T-cell (primary cell): ENCODE data around the gene TMCC2. TPM values are rescaled to one million over a fixed set of nuclear protein-coding genes. Genes with fewer than 3 reads are reported as not detected.
A peak's percentile ranks its signal among the peaks of the same experiment; 100 is the strongest.
"Not testable (repeated sequence)": the region's sequence is repeated elsewhere in the genome, so short reads cannot be mapped to it uniquely, and the experiment has no call there.

ENCODE experiments used
- ATAC-seq, 4 experiments: fragments of 200-7000 bp in 3 of 4; fragments of 150-1000 bp in 1 of 4; cut with Tn5 transposase; replicated peaks in 1 of 4; 1 replicate in 3 of 4; 2 replicates in 1 of 4; pipeline ENCODE4 v1.10.0; 2021; ENCODE audit warnings: moderate library complexity in 3 of 4, mild to moderate bottlenecking in 2 of 4, moderate number of reproducible peaks in 1 of 4
- CTCF ChIA-PET, 2 donors: fragments of 300-600 bp; sonication (Branson Sonifier 250); formaldehyde crosslinking; loops; one replicate each; lab custom pipeline; 2022; ENCODE audit warnings: antibody characterized with exemption in 2 of 2; lab: Charles Lee
- POLR2A ChIA-PET, 2 donors: fragments of 300-600 bp; sonication (Branson Sonifier 250); formaldehyde crosslinking; loops; one replicate each; lab custom pipeline; 2022; ENCODE audit warnings: antibody characterized with exemption in 2 of 2; lab: Charles Lee
- DNase-seq, 35 experiments: peaks; one replicate each; pipeline versions ENCODE4 v3.0.0 to v3.0.0-alpha.2; 2013 to 2023
- H3K27ac ChIP-seq: one replicate; pipeline ENCODE4 v1.5.1; 2013; ENCODE audit warnings: low read length
- H3K27me3 ChIP-seq, 2 experiments: replicated peaks in 1 of 2; 1 replicate in 1 of 2; 2 replicates in 1 of 2; pipeline versions ENCODE4 v1.6.1 to v1.7.0; 2013; ENCODE audit warnings: low read length in 1 of 2, mixed read lengths in 1 of 2; ENCODE audit not compliant: control insufficient read depth in 2 of 2, insufficient read depth in 2 of 2; ENCODE audit errors: extremely low read depth in 1 of 2
- H3K36me3 ChIP-seq, 2 donors: 1 replicate in 1 of 2; 2 replicates in 1 of 2; pipeline versions ENCODE4 v1.6.1 to v1.7.0; 2013; ENCODE audit warnings: low read length in 1 of 2; ENCODE audit not compliant: control insufficient read depth in 2 of 2, insufficient read depth in 1 of 2; ENCODE audit errors: extremely low read depth in 1 of 2
- H3K4me1 ChIP-seq, 2 experiments: 1 replicate in 1 of 2; 2 replicates in 1 of 2; pipeline versions ENCODE4 v1.6.1 to v1.7.0; 2013; ENCODE audit warnings: low read length in 2 of 2, mixed read lengths in 1 of 2; ENCODE audit not compliant: insufficient read depth in 2 of 2, control insufficient read depth in 1 of 2; ENCODE audit errors: extremely low read depth in 1 of 2
- H3K4me3 ChIP-seq, 2 donors: 1 replicate in 1 of 2; 2 replicates in 1 of 2; pipeline versions ENCODE4 v1.5.1 to v1.7.0; 2013; ENCODE audit warnings: mild to moderate bottlenecking in 2 of 2, low read length in 1 of 2, moderate library complexity in 1 of 2; ENCODE audit not compliant: control insufficient read depth in 1 of 2; ENCODE audit errors: extremely low read depth in 1 of 2
- H3K9me3 ChIP-seq: 2 replicates; pipeline ENCODE4 v1.7.0; 2013
- H3K27ac Mint-ChIP-seq, 2 donors: one replicate each; pipeline ENCODE4 v1.8.0; 2020 to 2021; ENCODE audit warnings: mild to moderate bottlenecking in 2 of 2, mixed read lengths in 2 of 2
- H3K27me3 Mint-ChIP-seq, 2 donors: one replicate each; pipeline ENCODE4 v1.8.0; 2021 to 2022; ENCODE audit warnings: mixed read lengths in 2 of 2
- H3K36me3 Mint-ChIP-seq: one replicate; pipeline ENCODE4 v1.8.0; 2021; ENCODE audit warnings: mixed read lengths
- H3K4me1 Mint-ChIP-seq, 3 donors: one replicate each; pipeline ENCODE4 v1.8.0; 2020 to 2022; ENCODE audit warnings: mixed read lengths in 3 of 3, mild to moderate bottlenecking in 1 of 3
- H3K4me3 Mint-ChIP-seq, 3 donors: one replicate each; pipeline ENCODE4 v1.8.0; 2020 to 2022; ENCODE audit warnings: mild to moderate bottlenecking in 3 of 3, mixed read lengths in 3 of 3, moderate library complexity in 3 of 3
- H3K9me3 Mint-ChIP-seq, 3 donors: one replicate each; pipeline ENCODE4 v1.8.0; 2020 to 2022; ENCODE audit warnings: mixed read lengths in 3 of 3
- WGBS: methylation state at CpG from one replicate; pipeline ENCODE4 v1.1.5; 2013; ENCODE audit warnings: missing lambda C conversion rate; ENCODE audit not compliant: insufficient coverage; 5-methylcytosine and 5-hydroxymethylcytosine counted together
- total RNA-seq, 35 experiments: library from RNA in 6 of 35; stranded (reverse) in 6 of 35; fragments of 120-200 nt in 1 of 35; gene quantifications; one replicate each; pipeline versions ENCODE4 v1.2.1 to v1.2.4 and lab custom pipeline; 2013 to 2026

Gene TMCC2
- total RNA-seq, 5 donors from 2014 or later (not counting 1 experiment from before 2014, with no cell fraction given), result 1.0 to 3.3 (median 1.8) TPM

- Mint-ChIP-seq H3K27ac (peak overlapping the region; percentile 61 to 77), H3K9me3 (no peaks in the 10 kb centered on the region), H3K4me1 (peaks cover 79 to 87% (median 80%) of the 10 kb centered on the region in 3 donors), H3K27me3 (no peaks in the 10 kb centered on the region), H3K4me3 (peak overlapping the region in 1 of 3 donors; percentile 62), H3K36me3 (no peaks in the 10 kb centered on the region)
- no peak overlapping the region for H3K27ac ChIP-seq
- WGBS, result no CpG with 5 or more reads among the region's 3 CpGs
- peaks cover 44 to 83% of the 10 kb centered on the region in 2 experiments for H3K4me1 ChIP-seq
- H3K36me3 ChIP-seq, result no peaks in the 10 kb centered on the region
- no peak for ATAC-seq
- no peak overlapping the region for H3K4me3 ChIP-seq
- ChIA-PET POLR2A (interaction anchor here in 1 of 2 donors (0.6 kb wide), 1 partner anchor 794 kb away, joined by 7 read pairs; no protein-coding TSS in a partner anchor), CTCF (interaction anchor here (0.7 to 1.9 kb wide), 4 partner anchors 33 to 45 kb away, joined by 3 to 9 read pairs (median 6); no protein-coding TSS in a partner anchor)
- DNase-seq, result peak in 5 of 35 experiments; percentile 13 to 35 (median 24)
- H3K9me3 ChIP-seq, result no peaks in the 10 kb centered on the region
- H3K27me3 ChIP-seq, result peaks cover 0 to 4% of the 10 kb centered on the region in 2 experiments
Observed at GRCh38 chr1:205279986-205280385, 52.2 kb downstream of the TMCC2 start.

- H3K9me3 Mint-ChIP-seq, H3K36me3 Mint-ChIP-seq, H3K27ac ChIP-seq, H3K27me3 Mint-ChIP-seq, H3K4me3 ChIP-seq, ATAC-seq, H3K36me3 ChIP-seq, POLR2A ChIA-PET, H3K9me3 ChIP-seq, H3K27me3 ChIP-seq, DNase-seq: not testable (repeated sequence)
- peaks cover 80 to 88% (median 80%) of the 10 kb centered on the region in 3 donors for H3K4me1 Mint-ChIP-seq
- peaks cover 43 to 83% of the 10 kb centered on the region in 2 experiments for H3K4me1 ChIP-seq
- H3K4me3 Mint-ChIP-seq, result peak overlapping the region in 1 of 3 donors; percentile 62
- H3K27ac Mint-ChIP-seq, result peak overlapping the region; percentile 61 to 77
- WGBS, result 100% methylated on average over 3 of the region's 10 CpGs
- CTCF ChIA-PET, result interaction anchor here (0.7 to 1.9 kb wide), 4 partner anchors 33 to 45 kb away, joined by 3 to 9 read pairs (median 6); no protein-coding TSS in a partner anchor
Observed at GRCh38 chr1:205280666-205281395, 53.1 kb downstream of the TMCC2 start.

- H3K36me3 Mint-ChIP-seq, result no peaks in the 10 kb centered on the region
- ChIA-PET POLR2A (interaction anchor here in 1 of 2 donors (0.9 kb wide), 1 partner anchor 39 kb away, joined by 4 read pairs; no protein-coding TSS in a partner anchor), CTCF (interaction anchor here (0.5 to 5.7 kb wide), 10 partner anchors 8 to 101 kb away, joined by 3 to 60 read pairs (median 4); partner anchors contain the start of genes NUAK2 (in 1 of the 2) and TMCC2 (in 1 of the 2))
- no peaks in the 10 kb centered on the region for H3K9me3 ChIP-seq
- H3K9me3 Mint-ChIP-seq, result no peaks in the 10 kb centered on the region
- H3K4me1 Mint-ChIP-seq, result peaks cover 86 to 92% (median 88%) of the 10 kb centered on the region in 3 donors
- peak overlapping the region; percentile 94 to 95 for H3K27ac Mint-ChIP-seq
- no peaks in the 10 kb centered on the region for H3K27me3 ChIP-seq
- H3K27me3 Mint-ChIP-seq, result no peaks in the 10 kb centered on the region
- peaks cover 62 to 89% of the 10 kb centered on the region in 2 experiments for H3K4me1 ChIP-seq
- DNase-seq (no peak), ATAC-seq (no peak)
- peak overlapping the region; percentile 34 to 90 (median 41) for H3K4me3 Mint-ChIP-seq
- H3K27ac ChIP-seq, result peak overlapping the region; percentile 86
- no peaks in the 10 kb centered on the region for H3K36me3 ChIP-seq
- 65% methylated on average over 8 of the region's 15 CpGs for WGBS
- H3K4me3 ChIP-seq, result no peak overlapping the region
Observed at GRCh38 chr1:205283270-205284147, 55.8 kb downstream of the TMCC2 start.

DNA sequence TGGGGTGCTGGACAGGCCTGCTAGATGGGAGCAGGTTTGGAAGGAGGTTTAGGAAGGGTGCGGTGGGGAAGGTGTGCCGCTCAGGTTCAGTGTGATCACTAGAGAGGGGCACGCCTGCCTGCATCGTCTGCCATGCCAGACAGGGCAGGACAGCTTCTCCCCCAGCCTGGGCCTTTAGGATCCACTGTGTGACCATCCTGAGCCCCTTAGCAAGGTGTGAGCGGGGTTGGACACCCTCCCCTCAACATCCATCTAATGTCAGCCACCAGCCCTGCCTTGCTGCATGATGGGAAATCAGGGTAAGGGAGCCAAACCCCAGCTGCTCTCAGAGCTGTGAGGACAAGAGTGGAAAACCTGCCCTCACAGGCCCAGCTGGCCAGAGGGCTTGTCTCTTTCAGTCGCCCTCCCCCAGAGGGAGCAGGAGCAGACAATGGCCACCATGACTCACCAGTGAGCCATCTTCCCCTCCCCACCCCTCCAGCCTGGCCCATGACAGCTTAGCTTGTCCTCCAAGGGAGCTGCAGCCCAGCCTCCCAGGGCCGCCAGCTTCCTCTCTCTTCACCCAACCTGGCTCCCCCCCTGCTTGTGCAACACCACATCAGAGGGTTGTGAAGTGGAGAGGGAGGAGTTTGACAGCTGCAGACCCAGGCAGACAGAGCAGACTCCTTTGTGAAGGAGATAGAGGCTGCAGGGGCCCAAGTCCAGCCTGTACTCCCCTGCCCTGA lies 56.8 kb downstream of the TMCC2 start:
- WGBS, result 66% methylated on average over 5 of the region's 7 CpGs
- Mint-ChIP-seq H3K4me1 (peaks cover 82 to 92% (median 87%) of the 10 kb centered on the region in 3 donors), H3K4me3 (peak overlapping the region; percentile 72 to 90 (median 78)), H3K27me3 (no peaks in the 10 kb centered on the region), H3K9me3 (no peaks in the 10 kb centered on the region), H3K27ac (peak overlapping the region; percentile 94 to 95), H3K36me3 (no peaks in the 10 kb centered on the region)
- H3K36me3 ChIP-seq, result no peaks in the 10 kb centered on the region
- CTCF ChIA-PET, result interaction anchor here (0.5 to 5.7 kb wide), 15 partner anchors 9 to 163 kb away, joined by 3 to 60 read pairs (median 4); partner anchors contain the start of genes NUAK2 (in 1 of the 2) and TMCC2 (in 1 of the 2)
- peak overlapping the region; percentile 86 for H3K27ac ChIP-seq
- POLR2A ChIA-PET, result interaction anchor here (0.6 to 1.1 kb wide), 4 partner anchors 38 to 1957 kb away, joined by 3 to 9 read pairs (median 4); no protein-coding TSS in a partner anchor
- DNase-seq (peak; percentile 80 to 94 (median 88)), ATAC-seq (peak; percentile 70 to 77 (median 76))
- no peaks in the 10 kb centered on the region for H3K27me3 ChIP-seq
- H3K4me3 ChIP-seq, result peak overlapping the region; percentile 34 to 60
- no peaks in the 10 kb centered on the region for H3K9me3 ChIP-seq
- peaks cover 57 to 88% of the 10 kb centered on the region in 2 experiments for H3K4me1 ChIP-seq

DNA sequence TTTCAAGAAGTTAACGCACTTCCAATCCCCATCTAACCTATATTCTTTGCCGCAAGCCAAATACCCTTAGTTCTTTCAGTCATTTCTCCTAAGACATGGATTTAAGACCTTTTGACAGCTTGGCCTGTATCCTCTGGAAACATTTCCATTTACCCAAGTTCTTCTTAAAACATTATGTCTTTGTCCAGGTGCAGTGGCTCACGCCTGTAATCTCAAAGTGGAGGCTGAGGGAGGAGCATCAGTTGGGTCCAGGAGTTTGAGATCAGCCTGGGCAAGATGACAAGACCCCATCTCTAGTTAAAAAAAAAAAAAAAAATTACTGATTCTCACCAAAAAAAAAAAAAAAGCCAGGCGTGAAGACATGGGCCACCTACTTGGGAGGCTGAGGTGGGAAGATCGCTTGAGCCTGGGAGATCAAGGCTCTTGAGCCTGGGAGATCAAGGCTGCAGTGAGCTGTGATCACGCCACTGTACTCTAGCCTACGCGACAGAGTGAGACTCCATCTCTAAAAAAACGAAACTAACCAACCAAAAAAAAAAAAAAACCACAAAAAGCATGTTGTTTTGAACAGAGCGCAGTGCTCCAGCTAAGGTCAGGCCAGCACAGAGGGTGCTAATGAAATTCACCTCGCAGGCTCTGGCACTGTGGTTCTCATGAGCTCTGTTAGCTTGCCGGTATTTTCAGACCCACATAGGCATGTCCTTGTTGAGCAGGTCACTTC lies 57.8 kb downstream of the TMCC2 start:
- WGBS, result 0% methylated on average over 3 of the region's 12 CpGs
- H3K27ac ChIP-seq, result peak overlapping the region; percentile 86
- peak; percentile 39 to 83 (median 60) for DNase-seq

More for the DNA sequence above, 57.8 kb downstream of the TMCC2 start:
- ChIA-PET CTCF (interaction anchor here (0.6 to 5.7 kb wide), 20 partner anchors 9 to 1995 kb away, joined by 3 to 60 read pairs (median 4); partner anchors contain the start of gene NUAK2 (in 1 of the 2)), POLR2A (interaction anchor here (0.6 to 1.1 kb wide), 7 partner anchors 12 to 1976 kb away, joined by 3 to 11 read pairs (median 6); no protein-coding TSS in a partner anchor)
- Histone ChIP-seq H3K27me3 (no peaks in the 10 kb centered on the region), H3K9me3 (no peaks in the 10 kb centered on the region), H3K36me3 (no peaks in the 10 kb centered on the region), H3K4me3 (peak overlapping the region; percentile 34 to 60), H3K4me1 (peaks cover 52 to 84% of the 10 kb centered on the region in 2 experiments)
- Mint-ChIP-seq H3K4me3 (peak overlapping the region; percentile 72 to 90 (median 78)), H3K27ac (peak overlapping the region; percentile 94 to 95), H3K9me3 (no peaks in the 10 kb centered on the region), H3K36me3 (no peaks in the 10 kb centered on the region), H3K4me1 (peaks cover 78 to 87% (median 83%) of the 10 kb centered on the region in 3 donors), H3K27me3 (no peaks in the 10 kb centered on the region)
- ATAC-seq, result peak; percentile 29 to 57 (median 35)
